SK-N-SH treated with all-trans-retinoic acid at 6 μM for 48 hours (cell line): ENCODE measurements around the gene ARL4C.

Experiments used
- ATAC-seq: fragments of 200-7000 bp; cut with Tn5 transposase; 3 replicates; pipeline ENCODE4 v1.9.1; 2020; ENCODE audit warnings: mild to moderate bottlenecking, moderate library complexity
- ARNTL ChIP-seq: fragments of 450-650 bp; formaldehyde crosslinking; IDR thresholded peaks from 2 replicates; pipeline ENCODE4 v1.5.0; 2020; ENCODE audit warnings: low read depth, mild to moderate bottlenecking, moderate library complexity, borderline replicate concordance
- BACH2 ChIP-seq: fragments of 250-450 bp; sonication (Bioruptor Pico); IDR thresholded peaks from 2 replicates; pipeline ENCODE4 v1.9.0; 2021; ENCODE audit warnings: mild to moderate bottlenecking, borderline replicate concordance
- CSDC2 ChIP-seq: fragments of 250-450 bp; sonication (Bioruptor Pico); IDR thresholded peaks from 2 replicates; pipeline ENCODE4 v1.5.0; 2020; ENCODE audit warnings: mild to moderate bottlenecking, moderate library complexity
- ESRRG ChIP-seq: fragments of 250-450 bp; sonication (Bioruptor Pico); IDR thresholded peaks from 2 replicates; pipeline ENCODE4 v1.6.1; 2021; ENCODE audit warnings: mild to moderate bottlenecking
- GLIS3 ChIP-seq: fragments of 250-450 bp; sonication (Bioruptor Pico); IDR thresholded peaks from 2 replicates; pipeline ENCODE4 v1.5.0; 2020; ENCODE audit warnings: mild to moderate bottlenecking, moderate library complexity
- ISL1 ChIP-seq: fragments of 250-450 bp; sonication (Bioruptor Pico); IDR thresholded peaks from 2 replicates; pipeline ENCODE4 v2.1.2; 2022; ENCODE audit warnings: mild to moderate bottlenecking, moderate library complexity
- OSR1 ChIP-seq: fragments of 250-450 bp; sonication (Bioruptor Pico); IDR thresholded peaks from 2 replicates; pipeline ENCODE4 v1.8.0; 2022; ENCODE audit warnings: moderate library complexity, mild to moderate bottlenecking, inconsistent platforms
- PPARA ChIP-seq: fragments of 250-450 bp; sonication (Bioruptor Pico); IDR thresholded peaks from 2 replicates; pipeline ENCODE4 v1.5.0; 2020; ENCODE audit warnings: mild to moderate bottlenecking, borderline replicate concordance
- RARB ChIP-seq: fragments of 250-450 bp; sonication (Bioruptor Pico); IDR thresholded peaks from 2 replicates; pipeline ENCODE4 v1.8.0; 2021; ENCODE audit warnings: mild to moderate bottlenecking, moderate library complexity
- SNAI2 ChIP-seq: fragments of 250-450 bp; sonication (Bioruptor Pico); IDR thresholded peaks from 2 replicates; pipeline ENCODE4 v1.5.0; 2020; ENCODE audit warnings: mild to moderate bottlenecking, moderate library complexity
- TOX ChIP-seq: fragments of 250-450 bp; sonication (Bioruptor Pico); IDR thresholded peaks from 2 replicates; pipeline ENCODE4 v1.8.0; 2021; ENCODE audit warnings: mild to moderate bottlenecking, moderate library complexity, borderline replicate concordance
- ZC3H10 ChIP-seq: fragments of 250-450 bp; sonication (Bioruptor Pico); IDR thresholded peaks from 2 replicates; pipeline ENCODE4 v1.5.1; 2021; ENCODE audit warnings: mild to moderate bottlenecking, moderate library complexity
- ZFP3 ChIP-seq: fragments of 250-450 bp; sonication (Bioruptor Pico); IDR thresholded peaks from 2 replicates; pipeline ENCODE4 v1.5.0; 2020; ENCODE audit warnings: mild to moderate bottlenecking, moderate library complexity
- ZFP30 ChIP-seq: fragments of 450-650 bp; formaldehyde crosslinking; IDR thresholded peaks from 2 replicates; pipeline ENCODE4 v1.5.0; 2022; ENCODE audit warnings: mild to moderate bottlenecking, moderate library complexity
- ZNF565 ChIP-seq: fragments of 450-650 bp; formaldehyde crosslinking; conservative IDR thresholded peaks from 2 replicates; pipeline ENCODE4 v1.5.0; 2020; ENCODE audit warnings: low read depth, mild to moderate bottlenecking, moderate library complexity
- ZNF70 ChIP-seq: fragments of 450-650 bp; formaldehyde crosslinking; IDR thresholded peaks from 2 replicates; pipeline ENCODE4 v1.5.0; 2020; ENCODE audit warnings: mild to moderate bottlenecking, moderate library complexity
- ZNF8 ChIP-seq: fragments of 450-650 bp; formaldehyde crosslinking; IDR thresholded peaks from 2 replicates; pipeline ENCODE4 v1.5.0; 2020; ENCODE audit warnings: mild to moderate bottlenecking, moderate library complexity
- TF ChIP-seq, protein P1 (sequence below): fragments of 250-450 bp; sonication (Bioruptor Pico); IDR thresholded peaks from 2 replicates; pipeline ENCODE4 v1.5.1; 2021; ENCODE audit warnings: mild to moderate bottlenecking, moderate library complexity
- TF ChIP-seq, protein P2 (sequence below): fragments of 250-450 bp; sonication (Bioruptor Pico); IDR thresholded peaks from 2 replicates; pipeline ENCODE4 v1.8.0; 2021; ENCODE audit warnings: low read depth, mild to moderate bottlenecking, moderate library complexity, borderline replicate concordance
- TF ChIP-seq, protein P3 (sequence below): fragments of 250-450 bp; sonication (Bioruptor Pico); IDR thresholded peaks from 2 replicates; pipeline ENCODE4 v1.5.1; 2020; ENCODE audit warnings: low read depth, mild to moderate bottlenecking, moderate library complexity
- TF ChIP-seq, protein P4 (sequence below): fragments of 250-450 bp; sonication (Bioruptor Pico); IDR thresholded peaks from 2 replicates; pipeline ENCODE4 v1.5.0; 2020; ENCODE audit warnings: mild to moderate bottlenecking, moderate library complexity
- TF ChIP-seq, protein P5 (sequence below): fragments of 250-450 bp; sonication (Bioruptor Pico); IDR thresholded peaks from 2 replicates; pipeline ENCODE4 v1.8.0; 2020; ENCODE audit warnings: mild to moderate bottlenecking, moderate library complexity, borderline replicate concordance

Gene ARL4C

DNA sequence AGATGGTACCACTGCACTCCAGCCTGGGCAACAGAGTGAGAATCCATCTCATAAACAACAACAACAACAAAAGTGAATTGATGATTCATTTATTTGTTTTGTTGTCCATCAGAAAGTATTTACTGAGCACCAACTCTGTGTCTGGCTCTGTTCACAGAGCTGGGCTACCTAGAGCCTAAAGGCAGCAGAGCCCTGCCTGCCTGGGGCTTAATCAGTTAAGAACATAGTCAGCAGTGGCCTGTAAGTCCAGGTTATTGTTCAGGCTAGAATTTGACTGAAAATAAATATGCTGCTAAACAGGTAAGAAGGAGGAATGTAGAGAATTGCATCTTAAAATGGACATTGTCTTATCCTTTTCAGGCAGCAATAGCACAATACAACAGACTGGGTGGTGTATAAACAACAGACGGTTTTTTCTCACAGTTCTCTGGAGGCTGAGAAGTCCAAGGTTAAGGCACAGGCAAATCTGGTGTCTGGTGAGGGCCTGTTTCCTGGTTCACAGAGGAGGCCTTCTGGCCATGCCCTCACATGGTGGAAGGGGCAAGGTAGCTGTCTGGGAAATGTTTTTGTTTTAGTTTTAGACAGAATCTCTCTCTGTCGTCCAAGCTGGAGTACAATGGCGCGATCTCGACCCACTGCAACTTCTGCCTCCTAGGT, 22.2 kb upstream of the ARL4C start:
- no peak for ATAC-seq
- TF ChIP-seq ZNF70, result no peak
- TF ChIP-seq OSR1 (CRISPR knock-in tag), result no peak
- no peak for TF ChIP-seq ZC3H10 (CRISPR knock-in tag)
- TF ChIP-seq, protein P1, sequence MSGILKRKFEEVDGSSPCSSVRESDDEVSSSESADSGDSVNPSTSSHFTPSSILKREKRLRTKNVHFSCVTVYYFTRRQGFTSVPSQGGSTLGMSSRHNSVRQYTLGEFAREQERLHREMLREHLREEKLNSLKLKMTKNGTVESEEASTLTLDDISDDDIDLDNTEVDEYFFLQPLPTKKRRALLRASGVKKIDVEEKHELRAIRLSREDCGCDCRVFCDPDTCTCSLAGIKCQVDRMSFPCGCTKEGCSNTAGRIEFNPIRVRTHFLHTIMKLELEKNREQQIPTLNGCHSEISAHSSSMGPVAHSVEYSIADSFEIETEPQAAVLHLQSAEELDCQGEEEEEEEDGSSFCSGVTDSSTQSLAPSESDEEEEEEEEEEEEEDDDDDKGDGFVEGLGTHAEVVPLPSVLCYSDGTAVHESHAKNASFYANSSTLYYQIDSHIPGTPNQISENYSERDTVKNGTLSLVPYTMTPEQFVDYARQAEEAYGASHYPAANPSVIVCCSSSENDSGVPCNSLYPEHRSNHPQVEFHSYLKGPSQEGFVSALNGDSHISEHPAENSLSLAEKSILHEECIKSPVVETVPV (CRISPR knock-in tag), result no peak
- TF ChIP-seq ISL1 (CRISPR knock-in tag), result no peak
- TF ChIP-seq ARNTL (CRISPR knock-in tag), result no peak
- no peak for TF ChIP-seq ZNF8 (CRISPR knock-in tag)
- no peak for TF ChIP-seq TOX (CRISPR knock-in tag)
- TF ChIP-seq ESRRG (CRISPR knock-in tag), result no peak
- TF ChIP-seq, protein P2, sequence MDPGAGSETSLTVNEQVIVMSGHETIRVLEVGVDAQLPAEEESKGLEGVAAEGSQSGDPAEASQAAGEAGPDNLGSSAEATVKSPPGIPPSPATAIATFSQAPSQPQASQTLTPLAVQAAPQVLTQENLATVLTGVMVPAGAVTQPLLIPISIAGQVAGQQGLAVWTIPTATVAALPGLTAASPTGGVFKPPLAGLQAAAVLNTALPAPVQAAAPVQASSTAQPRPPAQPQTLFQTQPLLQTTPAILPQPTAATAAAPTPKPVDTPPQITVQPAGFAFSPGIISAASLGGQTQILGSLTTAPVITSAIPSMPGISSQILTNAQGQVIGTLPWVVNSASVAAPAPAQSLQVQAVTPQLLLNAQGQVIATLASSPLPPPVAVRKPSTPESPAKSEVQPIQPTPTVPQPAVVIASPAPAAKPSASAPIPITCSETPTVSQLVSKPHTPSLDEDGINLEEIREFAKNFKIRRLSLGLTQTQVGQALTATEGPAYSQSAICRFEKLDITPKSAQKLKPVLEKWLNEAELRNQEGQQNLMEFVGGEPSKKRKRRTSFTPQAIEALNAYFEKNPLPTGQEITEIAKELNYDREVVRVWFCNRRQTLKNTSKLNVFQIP (CRISPR knock-in tag), result no peak
- TF ChIP-seq RARB (CRISPR knock-in tag), result no peak
- no peak for TF ChIP-seq ZFP30 (CRISPR knock-in tag)
- TF ChIP-seq, protein P3, sequence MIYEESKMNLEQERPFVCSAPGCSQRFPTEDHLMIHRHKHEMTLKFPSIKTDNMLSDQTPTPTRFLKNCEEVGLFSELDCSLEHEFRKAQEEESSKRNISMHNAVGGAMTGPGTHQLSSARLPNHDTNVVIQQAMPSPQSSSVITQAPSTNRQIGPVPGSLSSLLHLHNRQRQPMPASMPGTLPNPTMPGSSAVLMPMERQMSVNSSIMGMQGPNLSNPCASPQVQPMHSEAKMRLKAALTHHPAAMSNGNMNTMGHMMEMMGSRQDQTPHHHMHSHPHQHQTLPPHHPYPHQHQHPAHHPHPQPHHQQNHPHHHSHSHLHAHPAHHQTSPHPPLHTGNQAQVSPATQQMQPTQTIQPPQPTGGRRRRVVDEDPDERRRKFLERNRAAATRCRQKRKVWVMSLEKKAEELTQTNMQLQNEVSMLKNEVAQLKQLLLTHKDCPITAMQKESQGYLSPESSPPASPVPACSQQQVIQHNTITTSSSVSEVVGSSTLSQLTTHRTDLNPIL (CRISPR knock-in tag), result no peak
- no peak for TF ChIP-seq ZNF565 (CRISPR knock-in tag)
- no peak for TF ChIP-seq SNAI2 (CRISPR knock-in tag)
- TF ChIP-seq ZFP3, result no peak
- no peak for TF ChIP-seq BACH2
- TF ChIP-seq, protein P4, sequence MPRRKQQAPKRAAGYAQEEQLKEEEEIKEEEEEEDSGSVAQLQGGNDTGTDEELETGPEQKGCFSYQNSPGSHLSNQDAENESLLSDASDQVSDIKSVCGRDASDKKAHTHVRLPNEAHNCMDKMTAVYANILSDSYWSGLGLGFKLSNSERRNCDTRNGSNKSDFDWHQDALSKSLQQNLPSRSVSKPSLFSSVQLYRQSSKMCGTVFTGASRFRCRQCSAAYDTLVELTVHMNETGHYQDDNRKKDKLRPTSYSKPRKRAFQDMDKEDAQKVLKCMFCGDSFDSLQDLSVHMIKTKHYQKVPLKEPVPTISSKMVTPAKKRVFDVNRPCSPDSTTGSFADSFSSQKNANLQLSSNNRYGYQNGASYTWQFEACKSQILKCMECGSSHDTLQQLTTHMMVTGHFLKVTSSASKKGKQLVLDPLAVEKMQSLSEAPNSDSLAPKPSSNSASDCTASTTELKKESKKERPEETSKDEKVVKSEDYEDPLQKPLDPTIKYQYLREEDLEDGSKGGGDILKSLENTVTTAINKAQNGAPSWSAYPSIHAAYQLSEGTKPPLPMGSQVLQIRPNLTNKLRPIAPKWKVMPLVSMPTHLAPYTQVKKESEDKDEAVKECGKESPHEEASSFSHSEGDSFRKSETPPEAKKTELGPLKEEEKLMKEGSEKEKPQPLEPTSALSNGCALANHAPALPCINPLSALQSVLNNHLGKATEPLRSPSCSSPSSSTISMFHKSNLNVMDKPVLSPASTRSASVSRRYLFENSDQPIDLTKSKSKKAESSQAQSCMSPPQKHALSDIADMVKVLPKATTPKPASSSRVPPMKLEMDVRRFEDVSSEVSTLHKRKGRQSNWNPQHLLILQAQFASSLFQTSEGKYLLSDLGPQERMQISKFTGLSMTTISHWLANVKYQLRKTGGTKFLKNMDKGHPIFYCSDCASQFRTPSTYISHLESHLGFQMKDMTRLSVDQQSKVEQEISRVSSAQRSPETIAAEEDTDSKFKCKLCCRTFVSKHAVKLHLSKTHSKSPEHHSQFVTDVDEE (CRISPR knock-in tag), result no peak
- no peak for TF ChIP-seq GLIS3
- TF ChIP-seq CSDC2 (CRISPR knock-in tag), result no peak

DNA sequence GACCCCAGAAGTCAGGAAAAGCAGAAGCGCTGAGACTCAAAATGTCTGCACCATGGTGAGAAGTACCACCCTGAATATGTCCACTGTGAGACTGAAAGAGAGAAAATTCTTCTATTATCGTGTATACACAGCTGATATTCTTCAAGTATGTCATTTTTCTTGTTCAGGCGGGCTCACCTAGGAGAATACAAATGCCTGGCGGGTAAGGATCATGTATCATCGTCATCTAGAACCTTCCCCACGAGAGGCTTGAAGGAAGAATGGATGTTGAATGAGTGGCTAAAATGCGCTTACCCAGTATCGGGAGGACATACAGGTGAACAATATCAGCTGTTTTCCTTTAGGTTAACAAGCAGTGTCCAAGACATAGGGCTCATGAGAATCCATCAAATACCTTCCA, 21.1 kb upstream of the ARL4C start:
- no peak for ATAC-seq
- no peak for TF ChIP-seq GLIS3
- no peak for TF ChIP-seq ZNF8 (CRISPR knock-in tag)
- TF ChIP-seq ZC3H10 (CRISPR knock-in tag), result no peak
- TF ChIP-seq, protein P5, sequence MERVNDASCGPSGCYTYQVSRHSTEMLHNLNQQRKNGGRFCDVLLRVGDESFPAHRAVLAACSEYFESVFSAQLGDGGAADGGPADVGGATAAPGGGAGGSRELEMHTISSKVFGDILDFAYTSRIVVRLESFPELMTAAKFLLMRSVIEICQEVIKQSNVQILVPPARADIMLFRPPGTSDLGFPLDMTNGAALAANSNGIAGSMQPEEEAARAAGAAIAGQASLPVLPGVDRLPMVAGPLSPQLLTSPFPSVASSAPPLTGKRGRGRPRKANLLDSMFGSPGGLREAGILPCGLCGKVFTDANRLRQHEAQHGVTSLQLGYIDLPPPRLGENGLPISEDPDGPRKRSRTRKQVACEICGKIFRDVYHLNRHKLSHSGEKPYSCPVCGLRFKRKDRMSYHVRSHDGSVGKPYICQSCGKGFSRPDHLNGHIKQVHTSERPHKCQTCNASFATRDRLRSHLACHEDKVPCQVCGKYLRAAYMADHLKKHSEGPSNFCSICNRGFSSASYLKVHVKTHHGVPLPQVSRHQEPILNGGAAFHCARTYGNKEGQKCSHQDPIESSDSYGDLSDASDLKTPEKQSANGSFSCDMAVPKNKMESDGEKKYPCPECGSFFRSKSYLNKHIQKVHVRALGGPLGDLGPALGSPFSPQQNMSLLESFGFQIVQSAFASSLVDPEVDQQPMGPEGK (CRISPR knock-in tag), result no peak
- TF ChIP-seq, protein P3 (CRISPR knock-in tag), result no peak
- no peak for TF ChIP-seq ZFP3
- TF ChIP-seq PPARA (CRISPR knock-in tag), result no peak
- TF ChIP-seq SNAI2 (CRISPR knock-in tag), result no peak
- TF ChIP-seq CSDC2 (CRISPR knock-in tag), result no peak
- no peak for TF ChIP-seq ZNF565 (CRISPR knock-in tag)
- TF ChIP-seq, protein P2 (CRISPR knock-in tag), result no peak
- TF ChIP-seq ARNTL (CRISPR knock-in tag), result no peak
- no peak for TF ChIP-seq TOX (CRISPR knock-in tag)
- TF ChIP-seq, protein P4 (CRISPR knock-in tag), result no peak
- no peak for TF ChIP-seq ZFP30 (CRISPR knock-in tag)
